Mucosa of descending colon (tissue), 3 donors: ENCODE measurements around the gene BBS4. TPM values are rescaled to one million over a fixed set of nuclear protein-coding genes. Genes with fewer than 3 reads are reported as not detected.
A peak's percentile ranks its signal among the peaks of the same experiment; 100 is the strongest.

Experiments
- ATAC-seq: fragments of 200-7000 bp; cut with Tn5 transposase; one replicate; pipeline ENCODE4 v1.9.1; 2020; ENCODE audit warnings: mild to moderate bottlenecking, moderate library complexity
- DNase-seq, 3 donors: peaks; one replicate each; pipeline ENCODE4 v3.0.0-alpha.2; 2020
- H3K36me3 ChIP-seq: fragments of 200-600 bp; one replicate; pipeline ENCODE4 v1.8.0; 2021; ENCODE audit warnings: low read depth, mild to moderate bottlenecking
- H3K4me1 ChIP-seq: fragments of 200-600 bp; one replicate; pipeline ENCODE4 v1.8.0; 2021; ENCODE audit warnings: low read depth, mild to moderate bottlenecking
- H3K4me3 ChIP-seq: fragments of 200-600 bp; one replicate; pipeline ENCODE4 v1.8.0; 2021; ENCODE audit warnings: mild to moderate bottlenecking
- H3K9me3 ChIP-seq: fragments of 200-600 bp; one replicate; pipeline ENCODE4 v1.8.0; 2021; ENCODE audit warnings: mild to moderate bottlenecking
- CTCF ChIP-seq: fragments of 200-600 bp; IDR thresholded peaks from one replicate; pipeline ENCODE4 v1.8.0; 2022; ENCODE audit warnings: antibody characterized with exemption, mild to moderate bottlenecking
- intact Hi-C, 2 donors: fragments of 100-400 bp; cut with DNase I in 1 of 2; cut with micrococcal nuclease in 1 of 2; formaldehyde crosslinking; loops; one replicate each; pipeline versions ENCODE4 v1.11.0 to v1.11.1; 2022; cut with DNase I, micrococcal nuclease
- total RNA-seq, 3 donors: library from RNA; stranded (reverse); fragmentation: NEBNext Ultra II Directional in 2 of 3; extraction: Animal tissue kit (Norgen Biotek cat#: 25700) in 2 of 3; gene quantifications; one replicate each; pipeline versions ENCODE4 v1.2.1 to v1.2.4, GENCODE V29; 2021 to 2023
- donor health status: DM: no; HTN: no; CAD: no; lungs with moderate emphysema.
- donor health status: DM: no; HTN: no; CAD: no.
- donor health status: DM: no; HTN: yes; CAD: no.

Gene BBS4
- total RNA-seq, 3 donors from 2014 or later = 11.7 to 15.0 (median 13.6) TPM

- DNase-seq (no peak), ATAC-seq (peak; percentile 44)
- intact Hi-C loops = no loop called here
- no peak overlapping the region for H3K4me3 ChIP-seq
- H3K4me1 ChIP-seq = no peaks in the 10 kb centered on the region
- H3K9me3 ChIP-seq = no peaks in the 10 kb centered on the region
- H3K36me3 ChIP-seq = no peaks in the 10 kb centered on the region
- TF ChIP-seq CTCF = no peak
Measured at GRCh38 chr15:72758182-72758581, 72.2 kb downstream of the BBS4 start.

GRCh38 chr15:72760590-72761260 is 74.7 kb downstream of the BBS4 start:
- no peak for ATAC-seq
- intact Hi-C loops = no loop called here
- Histone ChIP-seq H3K4me3 (no peak overlapping the region), H3K9me3 (no peaks in the 10 kb centered on the region), H3K4me1 (no peaks in the 10 kb centered on the region), H3K36me3 (no peaks in the 10 kb centered on the region)
- no peak for DNase-seq
- no peak for TF ChIP-seq CTCF

- peaks cover 21% of the 10 kb centered on the region for H3K9me3 ChIP-seq
- peaks cover 8% of the 10 kb centered on the region for H3K36me3 ChIP-seq
- no peaks in the 10 kb centered on the region for H3K4me1 ChIP-seq
- no peak for TF ChIP-seq CTCF
- DNase-seq (no peak), ATAC-seq (no peak)
- intact Hi-C loops = no loop called here
- H3K4me3 ChIP-seq = no peak overlapping the region
Measured at GRCh38 chr15:72764656-72765055, 78.6 kb downstream of the BBS4 start.

GRCh38 chr15:72766025-72766424 is 80.0 kb downstream of the BBS4 start:
- H3K4me3 ChIP-seq = no peak overlapping the region
- ATAC-seq (no peak), DNase-seq (no peak)
- no peaks in the 10 kb centered on the region for H3K4me1 ChIP-seq
- intact Hi-C loops = no loop called here
- peaks cover 8% of the 10 kb centered on the region for H3K36me3 ChIP-seq
- H3K9me3 ChIP-seq = peaks cover 21% of the 10 kb centered on the region
- no peak for TF ChIP-seq CTCF

GRCh38 chr15:72766780-72767179 is 80.8 kb downstream of the BBS4 start:
- intact Hi-C loops = no loop called here
- ATAC-seq (no peak), DNase-seq (no peak)
- Histone ChIP-seq H3K36me3 (peaks cover 8% of the 10 kb centered on the region), H3K4me1 (no peaks in the 10 kb centered on the region), H3K9me3 (peaks cover 21% of the 10 kb centered on the region), H3K4me3 (no peak overlapping the region)
- no peak for TF ChIP-seq CTCF
